GM18519 (cell line): Measurements from ENCODE around the gene ANO6.
"Not testable (repeated sequence)": the region's sequence is repeated elsewhere in the genome, so short reads cannot be mapped to it uniquely, and the experiment has no call there.

Experiments used
- ATAC-seq: cut with Tn5 transposase; IDR thresholded peaks from one replicate; pipeline ENCODE4 v1.9.1; 2021; ENCODE audit warnings: mild to moderate bottlenecking, moderate library complexity; ENCODE audit not compliant: unreplicated experiment, low FRiP score

Gene ANO6

GRCh38 chr12:45379261-45379660, 163.4 kb downstream of the ANO6 start:
- ATAC-seq: no peak

- no peak for ATAC-seq
Measured at GRCh38 chr12:45381351-45381750, 165.5 kb downstream of the ANO6 start.

- ATAC-seq: no peak
Measured at GRCh38 chr12:45388545-45388944, 172.7 kb downstream of the ANO6 start.

- no peak for ATAC-seq
Measured at GRCh38 chr12:45389426-45389825, 173.5 kb downstream of the ANO6 start.

GRCh38 chr12:45397499-45397898, 181.6 kb downstream of the ANO6 start:
- not testable (repeated sequence) for ATAC-seq

GRCh38 chr12:45398552-45398951, 182.7 kb downstream of the ANO6 start:
- no peak for ATAC-seq

GRCh38 chr12:45400991-45401390, 185.1 kb downstream of the ANO6 start:
- no peak for ATAC-seq

- no peak for ATAC-seq
Measured at GRCh38 chr12:45402288-45402687, 186.4 kb downstream of the ANO6 start.

GRCh38 chr12:45406988-45407850, 191.3 kb downstream of the ANO6 start:
- no peak for ATAC-seq

- ATAC-seq: no peak
Measured at GRCh38 chr12:45407981-45408728, 192.3 kb downstream of the ANO6 start.

- no peak for ATAC-seq
Measured at GRCh38 chr12:45408729-45409114, 192.8 kb downstream of the ANO6 start.

- no peak for ATAC-seq
Measured at GRCh38 chr12:45409966-45410365, 194.1 kb downstream of the ANO6 start.

- ATAC-seq: no peak
Measured at GRCh38 chr12:45411626-45412025, 195.7 kb downstream of the ANO6 start.

- peak; percentile 99 for ATAC-seq
Measured at GRCh38 chr12:45415393-45415817, 199.5 kb downstream of the ANO6 start.

- no peak for ATAC-seq
Measured at GRCh38 chr12:45416126-45416525, 200.2 kb downstream of the ANO6 start.

- no peak for ATAC-seq
Measured at GRCh38 chr12:45418520-45418919, 202.6 kb downstream of the ANO6 start.

- ATAC-seq: no peak
Measured at GRCh38 chr12:45419317-45419814, 203.5 kb downstream of the ANO6 start.

GRCh38 chr12:45421736-45422135, 205.8 kb downstream of the ANO6 start:
- ATAC-seq: no peak

GRCh38 chr12:45423931-45424330, 208.0 kb downstream of the ANO6 start:
- ATAC-seq: no peak

GRCh38 chr12:45425426-45425825, 209.5 kb downstream of the ANO6 start:
- no peak for ATAC-seq

GRCh38 chr12:45426294-45426693, 210.4 kb downstream of the ANO6 start:
- ATAC-seq: no peak
